Brain microvascular endothelial cell (primary cell): ENCODE data around the gene NSD1.

Experiments
- DNase-seq: peaks from one replicate; pipeline ENCODE4 v3.0.0-alpha.2; 2020
- H3K27ac ChIP-seq: fragments of 250-450 bp; sonication (Bioruptor Pico); 2 replicates; pipeline ENCODE4 v1.5.1; 2020; ENCODE audit warnings: mild to moderate bottlenecking, moderate library complexity
- H3K27me3 ChIP-seq: fragments of 250-450 bp; sonication (Bioruptor Pico); replicated peaks from 2 replicates; pipeline ENCODE4 v1.5.1; 2020; ENCODE audit warnings: mild to moderate bottlenecking
- H3K36me3 ChIP-seq: fragments of 250-450 bp; sonication (Bioruptor Pico); replicated peaks from 2 replicates; pipeline ENCODE4 v1.5.1; 2020; ENCODE audit warnings: mild to moderate bottlenecking
- H3K4me3 ChIP-seq: 2 replicates; pipeline ENCODE4 v1.5.1; 2011; ENCODE audit warnings: low read depth, mild to moderate bottlenecking, control low read depth, low read length, moderate library complexity
- in situ Hi-C: cut with HindIII; loops from 2 replicates; pipeline ENCODE4 v1.10.0; 2017; ENCODE audit warnings: low sequenced_read_pairs, low pct_ligation_motif_present
- TF ChIP-seq, protein P1 (sequence below): IDR thresholded peaks from 2 replicates; pipeline ENCODE4 v1.5.1; 2011; ENCODE audit warnings: low read depth, mild to moderate bottlenecking, moderate library complexity, low read length, control low read depth, inconsistent platforms; ENCODE audit errors: missing control alignments

Gene NSD1

DNA sequence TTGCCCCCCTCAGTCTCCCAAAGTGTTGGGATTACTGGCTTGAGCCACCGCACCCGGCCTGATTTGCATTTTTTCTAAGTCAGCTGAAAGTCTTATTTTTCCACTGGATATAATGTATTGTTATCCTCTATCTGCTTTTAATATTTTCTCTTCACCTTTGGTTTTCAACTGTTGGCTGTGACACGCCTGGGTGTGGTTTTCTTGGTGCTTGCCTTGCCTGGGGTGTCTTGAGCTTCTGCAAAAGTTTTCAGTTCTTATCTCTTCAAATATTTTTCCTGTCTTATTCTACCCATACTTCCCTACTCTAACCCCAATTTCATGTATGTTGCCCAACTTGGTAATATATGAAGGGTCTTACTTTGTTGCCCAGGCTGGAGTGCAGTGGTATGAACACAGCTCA lies 182.4 kb downstream of the NSD1 start:
- Histone ChIP-seq H3K27ac (no peak overlapping the region), H3K27me3 (no peaks in the 10 kb centered on the region), H3K36me3 (no peaks in the 10 kb centered on the region), H3K4me3 (no peak overlapping the region)
- in situ Hi-C loops: loop anchor here (25.0 kb wide), 1 partner anchor 121 kb away; the partner anchor contains the start of genes GRK6 and PRR7
- DNase-seq: no peak
- TF ChIP-seq, protein P1, sequence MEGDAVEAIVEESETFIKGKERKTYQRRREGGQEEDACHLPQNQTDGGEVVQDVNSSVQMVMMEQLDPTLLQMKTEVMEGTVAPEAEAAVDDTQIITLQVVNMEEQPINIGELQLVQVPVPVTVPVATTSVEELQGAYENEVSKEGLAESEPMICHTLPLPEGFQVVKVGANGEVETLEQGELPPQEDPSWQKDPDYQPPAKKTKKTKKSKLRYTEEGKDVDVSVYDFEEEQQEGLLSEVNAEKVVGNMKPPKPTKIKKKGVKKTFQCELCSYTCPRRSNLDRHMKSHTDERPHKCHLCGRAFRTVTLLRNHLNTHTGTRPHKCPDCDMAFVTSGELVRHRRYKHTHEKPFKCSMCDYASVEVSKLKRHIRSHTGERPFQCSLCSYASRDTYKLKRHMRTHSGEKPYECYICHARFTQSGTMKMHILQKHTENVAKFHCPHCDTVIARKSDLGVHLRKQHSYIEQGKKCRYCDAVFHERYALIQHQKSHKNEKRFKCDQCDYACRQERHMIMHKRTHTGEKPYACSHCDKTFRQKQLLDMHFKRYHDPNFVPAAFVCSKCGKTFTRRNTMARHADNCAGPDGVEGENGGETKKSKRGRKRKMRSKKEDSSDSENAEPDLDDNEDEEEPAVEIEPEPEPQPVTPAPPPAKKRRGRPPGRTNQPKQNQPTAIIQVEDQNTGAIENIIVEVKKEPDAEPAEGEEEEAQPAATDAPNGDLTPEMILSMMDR: no peak

DNA sequence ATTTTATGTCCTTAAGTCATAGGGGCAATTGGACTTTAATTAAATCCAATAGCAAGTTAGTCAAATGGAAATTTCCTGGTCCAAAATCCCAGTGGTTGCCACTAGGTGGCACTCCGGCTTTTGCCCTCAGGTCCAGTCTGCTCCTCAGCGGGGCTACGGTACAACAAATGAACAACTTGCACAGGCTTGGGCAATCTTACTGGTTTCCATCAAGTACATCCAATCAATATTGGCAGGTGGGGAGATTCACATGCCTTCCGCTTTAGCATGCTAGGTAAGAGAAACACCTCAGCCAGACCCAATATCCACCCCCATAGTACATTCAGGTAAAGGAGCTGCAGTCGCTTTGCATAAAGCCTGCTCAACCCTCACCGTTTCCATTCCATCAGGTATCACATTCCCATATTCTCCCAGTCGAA lies 184.4 kb downstream of the NSD1 start:
- in situ Hi-C loops: loop anchor here (25.0 kb wide), 1 partner anchor 119 kb away; the partner anchor contains the start of genes GRK6 and PRR7
- no peaks in the 10 kb centered on the region for H3K36me3 ChIP-seq
- no peaks in the 10 kb centered on the region for H3K27me3 ChIP-seq
- no peak overlapping the region for H3K27ac ChIP-seq
- H3K4me3 ChIP-seq: no peak overlapping the region
- DNase-seq: peak; percentile 77
- TF ChIP-seq, protein P1: peak; percentile 92

DNA sequence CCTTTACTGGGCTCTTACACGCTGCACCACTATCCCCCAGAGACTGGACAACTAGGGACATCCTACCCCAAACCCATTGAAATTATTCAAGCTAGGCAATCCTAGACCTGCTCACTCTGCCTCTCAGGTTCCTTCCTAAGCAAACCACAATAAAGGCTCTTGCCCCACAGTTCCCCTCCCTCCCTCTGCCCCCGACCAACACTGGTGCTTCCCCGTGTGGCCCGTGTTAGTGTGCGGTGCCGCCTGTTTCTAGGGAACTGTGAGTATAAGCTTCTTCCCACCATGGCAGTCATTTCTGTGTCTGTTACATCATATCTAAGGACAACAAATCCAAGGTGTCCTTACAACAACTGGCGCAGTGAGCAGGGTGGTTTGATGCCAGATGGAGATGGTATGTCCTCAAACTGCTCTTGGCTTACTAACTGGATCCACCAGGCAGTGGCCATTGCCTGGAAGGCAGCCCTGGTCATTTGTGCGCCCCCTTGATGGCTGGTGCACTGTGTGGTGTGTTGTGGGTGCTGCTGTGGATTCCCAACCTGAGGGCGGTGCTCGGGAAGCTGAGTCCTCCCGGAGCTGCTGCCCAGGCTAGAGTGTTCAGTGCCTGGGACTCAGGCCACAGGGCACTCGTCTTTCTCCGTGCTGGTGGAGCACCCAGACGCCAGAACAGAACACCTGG lies 186.5 kb downstream of the NSD1 start:
- H3K27ac ChIP-seq: no peak overlapping the region
- in situ Hi-C loops: loop anchor here (25.0 kb wide), 1 partner anchor 117 kb away; the partner anchor contains the start of genes GRK6 and PRR7
- no peak for DNase-seq
- H3K4me3 ChIP-seq: no peak overlapping the region
- H3K36me3 ChIP-seq: no peaks in the 10 kb centered on the region
- H3K27me3 ChIP-seq: no peaks in the 10 kb centered on the region
- TF ChIP-seq, protein P1: no peak

DNA sequence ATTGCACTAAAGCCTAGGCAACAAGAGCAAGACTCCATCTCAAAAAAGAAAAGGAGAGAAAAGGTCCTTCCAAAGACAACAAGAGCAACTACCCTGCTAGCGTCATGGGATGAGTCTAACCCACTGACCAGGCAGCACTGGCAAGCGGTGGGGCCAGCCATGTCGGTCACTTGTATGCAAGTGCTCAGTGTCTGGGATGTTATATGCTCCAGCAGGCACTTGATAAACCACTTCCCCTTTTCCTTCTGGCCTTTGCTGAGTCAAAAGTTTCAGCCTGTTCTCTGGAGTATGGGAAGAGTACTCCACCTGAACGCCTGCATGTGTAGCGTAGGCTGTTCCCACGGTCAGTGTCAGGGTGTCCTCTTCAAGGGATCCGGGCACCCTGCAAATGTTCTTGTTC lies 187.3 kb downstream of the NSD1 start:
- in situ Hi-C loops: loop anchor here (25.0 kb wide), 1 partner anchor 116 kb away; the partner anchor contains the start of genes GRK6 and PRR7
- no peak overlapping the region for H3K27ac ChIP-seq

DNA sequence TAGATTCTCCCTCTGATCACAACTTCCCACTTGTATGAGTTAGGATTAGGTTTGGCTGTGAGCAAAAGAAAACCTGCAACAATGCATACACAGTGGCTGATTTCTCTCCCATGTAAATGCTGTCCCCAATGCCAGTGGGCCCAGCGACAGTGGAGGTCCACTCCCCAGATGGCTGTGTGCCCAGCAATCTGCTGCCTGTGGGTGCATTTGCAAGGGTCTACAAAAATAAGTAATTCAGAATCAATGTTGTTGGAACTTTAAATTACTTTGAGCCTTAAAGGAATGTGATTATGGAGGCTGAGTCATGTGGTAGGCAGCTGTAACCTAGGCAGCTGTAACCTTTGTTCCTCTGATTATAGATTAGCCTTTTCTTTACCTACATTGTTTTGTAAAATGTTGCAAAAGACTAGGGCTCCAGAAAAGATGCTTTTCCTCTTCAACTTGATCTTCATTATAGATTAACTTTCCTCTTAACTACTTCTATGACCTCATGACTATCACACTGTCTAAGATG lies 192.4 kb downstream of the NSD1 start:
- TF ChIP-seq, protein P1: no peak
- in situ Hi-C loops: no loop called here
- H3K27ac ChIP-seq: no peak overlapping the region
- no peaks in the 10 kb centered on the region for H3K27me3 ChIP-seq
- DNase-seq: no peak
- H3K4me3 ChIP-seq: no peak overlapping the region
- peaks cover 5% of the 10 kb centered on the region for H3K36me3 ChIP-seq

More for the DNA sequence above, 187.3 kb downstream of the NSD1 start:
- Histone ChIP-seq H3K36me3 (no peaks in the 10 kb centered on the region), H3K4me3 (no peak overlapping the region), H3K27me3 (no peaks in the 10 kb centered on the region)
- DNase-seq: no peak
- TF ChIP-seq, protein P1: no peak
